Coronary artery (tissue), 2 donors: ENCODE measurements around the gene ROPN1B.

Experiments used
- DNase-seq: peaks from one replicate; pipeline ENCODE4 v3.0.0-alpha.2; 2017; ENCODE audit warnings: low spot score
- H3K27ac ChIP-seq, 2 donors: fragments of 200-600 bp; sonication (generic); one replicate each; pipeline ENCODE4 v1.5.1; 2016 to 2019
- H3K4me3 ChIP-seq: fragments of 200-600 bp; sonication (generic); 2 replicates; pipeline ENCODE4 v1.5.1; 2016; ENCODE audit warnings: mild to moderate bottlenecking, moderate library complexity
- CTCF ChIP-seq: fragments of 200-600 bp; sonication (generic); IDR thresholded peaks from one replicate; pipeline ENCODE4 v1.5.1; 2019; ENCODE audit warnings: antibody characterized with exemption

Gene ROPN1B

DNA sequence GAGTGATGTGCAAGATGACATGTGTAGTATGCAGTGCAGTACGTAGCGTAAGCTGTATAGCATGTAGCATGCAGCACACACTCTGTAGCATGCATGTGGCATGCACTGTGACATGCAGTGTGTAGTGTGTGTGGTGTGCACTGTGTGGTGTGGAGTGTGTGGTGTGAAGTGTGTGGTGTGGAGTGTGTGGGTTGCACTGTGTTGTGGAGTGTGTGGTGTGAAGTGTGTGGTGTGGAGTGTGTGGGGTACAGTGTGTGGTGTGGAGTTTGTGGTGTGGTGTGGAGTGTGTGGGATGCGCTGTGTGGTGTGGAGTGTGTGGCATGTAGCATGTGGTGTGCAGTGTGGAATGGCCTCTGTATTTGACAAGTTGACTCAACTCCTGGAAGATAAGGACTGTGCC is 39.2 kb downstream of the ROPN1B start:
- TF ChIP-seq CTCF, result no peak
- no peak for DNase-seq
- Histone ChIP-seq H3K4me3 (no peak overlapping the region), H3K27ac (no peak overlapping the region)

DNA sequence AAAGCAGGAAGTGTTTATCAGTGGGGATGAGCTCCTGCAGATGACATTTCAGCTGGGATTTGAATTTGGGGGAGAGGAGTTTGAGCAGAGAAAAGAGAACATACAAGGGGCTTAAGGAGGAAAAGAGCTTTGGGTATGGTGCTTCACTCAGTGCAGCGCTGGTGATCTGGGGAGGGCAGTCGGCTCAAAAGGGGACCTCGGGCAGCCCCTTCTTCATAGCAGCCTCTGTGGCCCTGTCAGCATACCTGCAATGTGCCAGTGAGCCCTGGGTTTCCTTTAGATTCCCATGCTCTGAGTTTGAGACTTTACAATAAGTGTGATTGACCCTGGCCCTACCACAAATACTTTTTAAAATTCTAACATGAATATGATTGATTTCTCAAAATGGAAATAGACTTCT is 40.2 kb downstream of the ROPN1B start:
- H3K27ac ChIP-seq, result no peak overlapping the region
- TF ChIP-seq CTCF, result no peak
- DNase-seq, result no peak
- H3K4me3 ChIP-seq, result no peak overlapping the region

DNA sequence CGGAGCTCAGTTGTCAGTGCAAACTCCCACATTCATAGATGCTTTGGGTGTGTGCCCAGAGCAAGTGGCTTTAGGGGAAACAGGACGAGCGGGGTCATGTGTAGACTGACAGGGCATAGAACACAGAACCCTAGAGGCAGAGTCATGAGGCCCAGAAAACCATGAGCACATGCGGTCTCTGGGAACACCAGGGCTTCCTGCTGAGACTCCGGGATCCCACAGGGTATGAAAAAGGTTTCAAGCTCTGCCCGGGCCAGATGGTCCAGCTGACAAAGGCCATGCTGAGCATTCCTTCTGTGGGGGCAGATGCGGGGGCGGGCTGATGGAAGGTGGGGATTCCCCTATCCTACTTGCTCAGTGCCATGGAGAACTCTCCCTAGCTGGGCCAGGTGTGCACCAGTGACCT is 44.8 kb downstream of the ROPN1B start:
- TF ChIP-seq CTCF, result no peak
- H3K27ac ChIP-seq, result no peak overlapping the region
- H3K4me3 ChIP-seq, result no peak overlapping the region
- no peak for DNase-seq

GRCh38 chr3:126014252-126014651 is 45.3 kb downstream of the ROPN1B start:
- no peak overlapping the region for H3K4me3 ChIP-seq
- H3K27ac ChIP-seq, result no peak overlapping the region
- no peak for DNase-seq
- no peak for TF ChIP-seq CTCF

DNA sequence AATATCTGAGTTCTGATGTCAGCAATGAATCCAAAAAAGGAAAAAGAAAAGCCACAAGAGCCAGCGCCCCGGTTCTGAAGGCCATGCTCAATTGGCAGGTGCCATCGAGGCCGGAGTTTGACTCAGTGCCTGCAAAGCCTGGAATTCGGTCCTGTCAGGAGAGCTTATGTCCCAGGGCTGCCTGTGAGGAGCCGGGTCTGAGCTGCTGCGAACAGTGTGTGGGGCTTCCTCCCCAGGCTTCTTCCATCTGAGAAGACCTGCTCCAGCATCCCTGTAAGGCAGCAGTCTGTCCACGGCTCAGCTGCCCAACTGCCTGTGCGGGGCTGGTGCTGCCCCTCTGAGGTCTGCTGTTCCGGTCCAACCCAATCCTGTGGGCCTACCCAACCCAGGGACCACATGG is 46.1 kb downstream of the ROPN1B start:
- Histone ChIP-seq H3K4me3 (no peak overlapping the region), H3K27ac (no peak overlapping the region)
- TF ChIP-seq CTCF, result no peak
- DNase-seq, result no peak

- no peak for TF ChIP-seq CTCF
- Histone ChIP-seq H3K4me3 (no peak overlapping the region), H3K27ac (no peak overlapping the region)
- DNase-seq, result no peak
Observed at GRCh38 chr3:126016616-126017015, 47.6 kb downstream of the ROPN1B start.

DNA sequence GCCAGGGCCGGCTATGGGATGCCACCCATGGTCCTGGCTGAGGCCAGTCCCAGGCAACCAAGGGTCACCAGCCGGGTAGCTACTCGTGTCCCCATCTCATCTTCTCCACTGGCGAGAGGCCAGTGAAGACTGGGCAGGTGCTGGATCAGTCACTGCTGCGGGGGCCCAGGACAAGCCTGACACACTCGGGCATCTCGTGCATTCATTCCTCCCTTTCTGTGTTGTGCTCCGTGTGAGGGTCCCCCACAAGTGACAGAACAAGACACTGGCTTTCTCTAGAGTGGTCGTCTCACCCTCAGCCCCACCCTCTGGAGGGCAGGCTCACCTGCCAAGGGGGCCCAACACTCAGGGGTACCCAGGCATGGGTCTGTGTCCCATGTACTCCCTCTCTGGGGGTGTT is 48.4 kb downstream of the ROPN1B start:
- TF ChIP-seq CTCF, result no peak
- DNase-seq, result no peak
- Histone ChIP-seq H3K27ac (no peak overlapping the region), H3K4me3 (no peak overlapping the region)
